HUES6 (cell line): ENCODE measurements around the gene DHX32.

Experiments used
- H3K27ac ChIP-seq: 2 replicates; pipeline ENCODE4 v1.7.0; 2013; ENCODE audit warnings: low read depth, mild to moderate bottlenecking, low read length, inconsistent platforms
- H3K27me3 ChIP-seq: 2 replicates; pipeline ENCODE4 v1.6.1; 2013; ENCODE audit warnings: low read length; ENCODE audit not compliant: control insufficient read depth, insufficient read depth
- H3K36me3 ChIP-seq: 2 replicates; pipeline ENCODE4 v1.6.1; 2013; ENCODE audit warnings: low read length; ENCODE audit not compliant: control insufficient read depth, insufficient read depth
- H3K4me1 ChIP-seq: 2 replicates; pipeline ENCODE4 v1.6.1; 2013; ENCODE audit warnings: low read length; ENCODE audit not compliant: control insufficient read depth, insufficient read depth
- H3K4me3 ChIP-seq: 2 replicates; pipeline ENCODE4 v1.5.1; 2013; ENCODE audit warnings: low read depth, low read length
- H3K9ac ChIP-seq: one replicate; pipeline ENCODE4 v1.6.1; 2013; ENCODE audit warnings: mild to moderate bottlenecking, low read length
- H3K9me3 ChIP-seq: 2 replicates; pipeline ENCODE4 v1.6.1; 2013; ENCODE audit warnings: low read depth, low read length; ENCODE audit not compliant: control insufficient read depth, insufficient read depth

Gene DHX32

GRCh38 chr10:125823663-125824251 is 57.3 kb downstream of the DHX32 start:
- H3K36me3 ChIP-seq = peaks cover 32% of the 10 kb centered on the region
- H3K9ac ChIP-seq = peak overlapping the region; percentile 98
- H3K4me1 ChIP-seq = peaks cover 14% of the 10 kb centered on the region
- peak overlapping the region; percentile 90 for H3K4me3 ChIP-seq
- H3K9me3 ChIP-seq = no peaks in the 10 kb centered on the region
- H3K27me3 ChIP-seq = no peaks in the 10 kb centered on the region
- peak overlapping the region; percentile 98 for H3K27ac ChIP-seq

- H3K27me3 ChIP-seq = no peaks in the 10 kb centered on the region
- H3K36me3 ChIP-seq = peaks cover 25% of the 10 kb centered on the region
- H3K9me3 ChIP-seq = no peaks in the 10 kb centered on the region
- H3K4me3 ChIP-seq = peak within 1 kb of the TSS; percentile 90
- H3K4me1 ChIP-seq = peaks cover 14% of the 10 kb centered on the region
- peak within 1 kb of the TSS; percentile 98 for H3K9ac ChIP-seq
- peak within 1 kb of the TSS; percentile 98 for H3K27ac ChIP-seq
Observed at GRCh38 chr10:125822878-125823662, 58.0 kb downstream of the DHX32 start, which contains the start of the genes BCCIP and UROS. Gene BCCIP, plus strand, starts transcription at chr10:125823546. Its CDS starts 12 bp downstream, at chr10:125823558. Gene UROS, minus strand, starts transcription at chr10:125823258. Its CDS starts 6,759 bp downstream, at chr10:125816499.

DNA sequence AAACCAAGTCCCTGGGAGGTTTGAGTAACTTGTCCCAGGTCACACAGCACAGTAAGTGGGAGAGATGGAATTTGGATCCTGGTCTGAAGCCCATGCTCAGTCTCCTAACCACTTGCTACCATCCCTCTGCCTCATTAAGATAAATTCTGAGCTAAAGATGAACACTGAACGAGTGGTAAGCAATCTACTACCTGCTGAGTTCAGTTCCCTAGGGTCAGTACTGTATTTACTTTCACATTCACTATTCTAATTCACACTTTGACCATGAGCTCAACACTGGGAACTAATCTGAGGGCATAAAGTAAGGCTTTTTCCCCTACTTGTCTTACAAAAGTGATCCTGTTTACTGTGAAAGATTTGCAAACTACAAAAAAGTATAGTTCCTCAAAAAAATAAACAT is 60.4 kb downstream of the DHX32 start:
- no peaks in the 10 kb centered on the region for H3K27me3 ChIP-seq
- peaks cover 13% of the 10 kb centered on the region for H3K4me1 ChIP-seq
- peaks cover 8% of the 10 kb centered on the region; the same call in 1 of the 2 replicates for H3K36me3 ChIP-seq
- no peaks in the 10 kb centered on the region for H3K9me3 ChIP-seq
- no peak overlapping the region for H3K9ac ChIP-seq
- H3K4me3 ChIP-seq = no peak overlapping the region
- no peak overlapping the region for H3K27ac ChIP-seq

DNA sequence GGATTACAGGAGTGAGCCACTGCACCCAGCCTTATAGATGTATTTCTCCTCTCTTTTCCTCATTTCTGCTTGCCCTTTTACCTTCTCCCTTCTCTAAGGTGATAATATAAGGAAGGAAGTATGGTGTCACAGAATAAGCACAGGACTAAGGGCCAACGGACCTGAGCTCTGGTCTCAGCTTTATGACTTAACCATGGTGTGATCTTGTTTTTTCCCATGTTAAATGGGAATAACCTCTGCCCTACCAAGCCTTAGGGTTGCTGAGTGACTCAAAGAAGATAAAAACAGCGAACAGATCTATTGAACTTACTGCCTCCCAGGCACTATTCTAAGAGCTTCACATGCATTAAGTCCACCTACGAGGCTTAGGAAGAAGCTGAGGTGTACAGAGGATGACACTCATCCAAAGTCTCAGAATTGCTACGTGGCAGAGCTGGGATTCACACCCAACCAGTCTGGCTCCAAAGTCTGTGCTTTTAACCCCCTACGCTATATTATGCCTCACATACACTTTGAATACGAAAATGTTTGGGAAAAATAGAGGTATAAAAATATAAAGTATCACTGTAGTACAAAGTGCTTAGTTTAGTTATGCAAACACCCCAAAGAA is 63.6 kb downstream of the DHX32 start:
- Histone ChIP-seq H3K4me1 (no peaks in the 10 kb centered on the region), H3K9ac (no peak overlapping the region), H3K9me3 (no peaks in the 10 kb centered on the region), H3K27ac (no peak overlapping the region), H3K27me3 (no peaks in the 10 kb centered on the region), H3K4me3 (no peak overlapping the region), H3K36me3 (peaks cover 36% of the 10 kb centered on the region)

DNA sequence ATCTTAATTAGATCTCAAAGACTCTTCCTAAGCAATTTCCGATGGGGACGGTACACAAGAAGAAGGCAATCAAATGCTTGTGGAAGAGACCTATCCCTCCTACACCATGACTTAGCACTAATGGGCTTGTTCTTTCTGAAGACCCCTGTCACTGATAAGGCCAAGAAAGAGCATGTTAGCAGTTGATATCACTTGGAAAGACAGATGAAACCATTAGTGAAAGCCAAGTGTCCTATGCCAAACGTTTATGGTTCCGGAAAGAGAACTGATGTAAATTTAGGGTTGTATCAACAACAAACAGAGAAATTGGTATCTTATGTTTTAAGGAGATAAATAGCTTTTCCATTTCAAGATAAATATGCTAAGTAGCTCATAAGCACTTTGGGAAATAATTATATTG is 64.5 kb downstream of the DHX32 start:
- no peaks in the 10 kb centered on the region for H3K9me3 ChIP-seq
- H3K27ac ChIP-seq = no peak overlapping the region
- no peaks in the 10 kb centered on the region for H3K4me1 ChIP-seq
- H3K27me3 ChIP-seq = no peaks in the 10 kb centered on the region
- no peak overlapping the region for H3K4me3 ChIP-seq
- H3K9ac ChIP-seq = no peak overlapping the region
- H3K36me3 ChIP-seq = peaks cover 41% of the 10 kb centered on the region

- Histone ChIP-seq H3K4me1 (no peaks in the 10 kb centered on the region), H3K4me3 (no peak overlapping the region), H3K9ac (no peak overlapping the region), H3K36me3 (peaks cover 49% of the 10 kb centered on the region), H3K27ac (no peak overlapping the region), H3K9me3 (no peaks in the 10 kb centered on the region), H3K27me3 (no peaks in the 10 kb centered on the region)
Observed at GRCh38 chr10:125815764-125816163, 65.3 kb downstream of the DHX32 start.

- no peaks in the 10 kb centered on the region for H3K27me3 ChIP-seq
- peaks cover 72% of the 10 kb centered on the region for H3K36me3 ChIP-seq
- no peak overlapping the region for H3K4me3 ChIP-seq
- no peaks in the 10 kb centered on the region for H3K4me1 ChIP-seq
- no peaks in the 10 kb centered on the region for H3K9me3 ChIP-seq
- H3K9ac ChIP-seq = no peak overlapping the region
- no peak overlapping the region for H3K27ac ChIP-seq
Observed at GRCh38 chr10:125812128-125812750, 68.9 kb downstream of the DHX32 start.

- no peak overlapping the region for H3K27ac ChIP-seq
- peaks cover 81% of the 10 kb centered on the region for H3K36me3 ChIP-seq
- H3K4me3 ChIP-seq = no peak overlapping the region
Observed at GRCh38 chr10:125811251-125811650, 69.8 kb downstream of the DHX32 start.

GRCh38 chr10:125808047-125808446 is 73.0 kb downstream of the DHX32 start:
- no peak overlapping the region for H3K27ac ChIP-seq
- peaks cover 67% of the 10 kb centered on the region for H3K36me3 ChIP-seq

More at GRCh38 chr10:125811251-125811650, 69.8 kb downstream of the DHX32 start:
- H3K9me3 ChIP-seq = no peaks in the 10 kb centered on the region
- no peaks in the 10 kb centered on the region for H3K4me1 ChIP-seq
- no peaks in the 10 kb centered on the region for H3K27me3 ChIP-seq
- no peak overlapping the region for H3K9ac ChIP-seq

DNA sequence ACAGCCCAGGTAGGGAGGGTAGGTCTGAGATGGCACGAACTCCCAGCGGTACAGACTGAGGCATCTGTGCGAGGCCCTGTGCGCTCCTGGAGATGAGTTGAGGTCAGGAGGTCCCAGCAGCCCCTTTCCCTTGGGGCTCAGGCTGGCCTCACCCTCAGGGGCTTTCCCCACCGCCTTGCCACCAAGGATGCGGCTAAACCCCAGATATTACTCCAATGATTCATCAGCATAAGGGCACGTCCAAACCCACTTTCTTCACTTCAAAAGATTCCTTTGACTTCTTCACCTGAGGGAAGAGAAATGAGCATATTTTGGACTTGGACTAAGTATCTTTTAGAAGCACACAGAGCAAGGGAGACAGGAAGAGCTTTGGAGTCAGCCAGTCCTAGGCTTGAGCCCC is 78.4 kb downstream of the DHX32 start:
- H3K9me3 ChIP-seq = no peaks in the 10 kb centered on the region
- peaks cover 6% of the 10 kb centered on the region for H3K4me1 ChIP-seq
- no peak overlapping the region for H3K9ac ChIP-seq
- H3K36me3 ChIP-seq = peaks cover 51% of the 10 kb centered on the region
- no peak overlapping the region for H3K4me3 ChIP-seq
- H3K27me3 ChIP-seq = no peaks in the 10 kb centered on the region
- no peak overlapping the region for H3K27ac ChIP-seq

More at GRCh38 chr10:125808047-125808446, 73.0 kb downstream of the DHX32 start:
- Histone ChIP-seq H3K9me3 (no peaks in the 10 kb centered on the region), H3K4me3 (no peak overlapping the region), H3K9ac (no peak overlapping the region), H3K27me3 (no peaks in the 10 kb centered on the region), H3K4me1 (peaks cover 6% of the 10 kb centered on the region)
